HG02973 (cell line): Measurements from ENCODE around the gene PSMG1.

Experiments used
- ATAC-seq: cut with Tn5 transposase; IDR thresholded peaks from one replicate; pipeline ENCODE4 v1.9.1; 2021; ENCODE audit warnings: moderate library complexity; ENCODE audit not compliant: unreplicated experiment

Gene PSMG1

DNA sequence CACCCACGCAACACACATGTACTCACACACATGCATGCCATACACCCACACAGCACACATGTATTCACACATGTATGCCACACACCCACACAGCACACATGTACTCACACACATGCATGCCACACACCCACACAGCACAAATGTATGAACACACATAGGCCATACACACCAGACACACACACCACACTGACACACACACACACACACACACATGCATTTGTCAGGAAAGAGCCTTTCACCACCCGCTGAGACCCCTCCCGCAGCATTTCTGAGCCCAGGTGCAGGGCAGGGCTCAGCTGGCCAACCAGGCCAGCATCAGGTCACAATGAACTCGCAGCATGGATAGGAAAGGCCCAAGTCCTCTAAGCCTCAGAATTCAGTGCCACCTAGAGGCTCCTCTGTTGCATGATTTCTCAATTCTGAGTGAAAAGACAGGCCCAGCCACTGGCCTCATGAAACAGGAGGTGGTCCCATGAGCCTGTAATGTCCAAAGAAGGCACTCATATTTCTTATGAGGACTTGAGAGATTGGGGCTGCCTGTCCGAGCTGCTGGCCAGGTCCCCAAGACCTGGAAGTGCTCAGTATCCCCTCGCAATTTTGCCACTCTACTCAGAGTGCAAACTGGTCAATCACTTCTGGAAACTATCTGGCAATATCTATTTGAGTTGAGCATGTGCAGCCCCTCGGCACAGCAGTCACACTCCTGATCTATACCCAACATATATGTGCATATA is 57.3 kb downstream of the PSMG1 start:
- ATAC-seq, result no peak
